ENCODE measurements around the gene NKD2. TPM values are rescaled to one million over a fixed set of nuclear protein-coding genes. Genes with fewer than 3 reads are reported as not detected.

The NKD2 gene
- total RNA-seq, 1 experiment from 2014 or later = 12.3 TPM

GRCh38 chr5:978054-978453, 30.5 kb upstream of the NKD2 start:
- in situ Hi-C loops (cut with HindIII; ENCODE audit: low pct_unique_long_range_greater_than_20kb, low sequenced_read_pairs) = no loop called here
- no peaks in the 10 kb centered on the region for H3K4me1 ChIP-seq (ENCODE audit: control insufficient read depth, insufficient read depth, low read length)
- BruUV-seq (replicated peaks) = no TSS peak
- CTCF ChIA-PET = no interaction called here
- ATAC-seq (no peak), DNase-seq (ENCODE audit: low read depth, low spot score) (no peak)
- H3K36me3 ChIP-seq (ENCODE audit: control insufficient read depth, insufficient read depth, low read length) = no peaks in the 10 kb centered on the region
- POLR2A ChIA-PET = no interaction called here
- H3K9me3 ChIP-seq (ENCODE audit: control insufficient read depth, insufficient read depth, low read depth, low read length) = no peaks in the 10 kb centered on the region
- intact Hi-C loops (cut with micrococcal nuclease; ENCODE audit: unreplicated experiment) = no loop called here
- H3K27ac ChIP-seq (ENCODE audit: low read length) = no peak overlapping the region
- H3K27me3 ChIP-seq (ENCODE audit: control insufficient read depth, insufficient read depth, low read length) = no peaks in the 10 kb centered on the region
- no peak for TF ChIP-seq REST (IDR thresholded peaks at IDR 0.05; ENCODE audit: insufficient read depth in 1 of 2, low read depth in 2 of 2, low read length in 1 of 2)
- no peak for TF ChIP-seq POLR2AphosphoS5 (IDR thresholded peaks at IDR 0.05; ENCODE audit: low read depth, low read length)
- TF ChIP-seq TCF7L2 (IDR thresholded peaks at IDR 0.05; ENCODE audit: low read depth, low read length) = no peak
- TF ChIP-seq CTCF (IDR thresholded peaks at IDR 0.05) = no peak
- TF ChIP-seq SIN3A (IDR thresholded peaks at IDR 0.05; ENCODE audit: borderline replicate concordance, insufficient read depth, low read depth, low read length) = no peak
- H3K4me3 ChIP-seq (ENCODE audit: low read depth in 2 of 2, low read length in 2 of 2) = no peak overlapping the region

GRCh38 chr5:978693-979092, 29.9 kb upstream of the NKD2 start:
- in situ Hi-C loops (cut with HindIII; ENCODE audit: low pct_unique_long_range_greater_than_20kb, low sequenced_read_pairs) (no loop called here), intact Hi-C loops (cut with micrococcal nuclease; ENCODE audit: unreplicated experiment) (no loop called here)
- no TSS peak for BruUV-seq (replicated peaks)
- TF ChIP-seq TCF7L2 (IDR thresholded peaks at IDR 0.05; ENCODE audit: low read depth, low read length) = no peak
- no peak for TF ChIP-seq POLR2AphosphoS5 (IDR thresholded peaks at IDR 0.05; ENCODE audit: low read depth, low read length)
- no peak for TF ChIP-seq CTCF (IDR thresholded peaks at IDR 0.05)
- no peak for TF ChIP-seq REST (IDR thresholded peaks at IDR 0.05; ENCODE audit: insufficient read depth in 1 of 2, low read depth in 2 of 2, low read length in 1 of 2)
- Histone ChIP-seq H3K4me3 (ENCODE audit: low read depth in 2 of 2, low read length in 2 of 2) (no peak overlapping the region), H3K36me3 (ENCODE audit: control insufficient read depth, insufficient read depth, low read length) (no peaks in the 10 kb centered on the region), H3K9me3 (ENCODE audit: control insufficient read depth, insufficient read depth, low read depth, low read length) (no peaks in the 10 kb centered on the region), H3K27me3 (ENCODE audit: control insufficient read depth, insufficient read depth, low read length) (no peaks in the 10 kb centered on the region), H3K4me1 (ENCODE audit: control insufficient read depth, insufficient read depth, low read length) (no peaks in the 10 kb centered on the region), H3K27ac (ENCODE audit: low read length) (no peak overlapping the region)
- no peak for ATAC-seq
- no peak for DNase-seq (ENCODE audit: low read depth, low spot score)
- CTCF ChIA-PET = interaction anchor here (0.7 kb wide), 1 partner anchor 164 kb away, joined by 3 read pairs; no protein-coding TSS in a partner anchor
- POLR2A ChIA-PET = no interaction called here

Data from Panc1 (cell line).